Medulla oblongata (tissue), 1 donor: ENCODE results near the gene PNKD.

ENCODE experiments used
- DNase-seq: peaks from one replicate; pipeline ENCODE4 v3.0.0-alpha.2; 2015; ENCODE audit errors: extremely low spot score

Gene PNKD

DNA sequence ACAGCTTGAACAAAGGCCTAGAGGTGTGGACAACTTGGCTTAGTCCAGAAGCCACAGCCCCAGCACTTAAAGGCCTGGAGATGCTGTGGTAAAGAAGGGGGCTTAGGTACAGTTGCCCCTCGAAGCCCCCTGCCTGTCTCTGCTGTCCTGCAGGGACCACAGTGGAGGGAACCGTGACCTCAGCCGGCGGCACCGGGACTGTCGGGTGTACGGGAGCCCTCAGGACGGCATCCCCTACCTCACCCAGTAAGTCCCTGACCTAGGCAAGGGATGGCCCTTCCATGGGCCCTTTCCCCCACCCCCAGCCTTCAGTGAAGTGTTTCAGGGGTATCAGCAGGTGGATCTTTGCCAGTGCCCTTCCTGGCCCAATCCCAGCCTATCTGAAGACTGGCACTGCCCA lies 71.1 kb downstream of the PNKD start:
- no peak for DNase-seq

DNA sequence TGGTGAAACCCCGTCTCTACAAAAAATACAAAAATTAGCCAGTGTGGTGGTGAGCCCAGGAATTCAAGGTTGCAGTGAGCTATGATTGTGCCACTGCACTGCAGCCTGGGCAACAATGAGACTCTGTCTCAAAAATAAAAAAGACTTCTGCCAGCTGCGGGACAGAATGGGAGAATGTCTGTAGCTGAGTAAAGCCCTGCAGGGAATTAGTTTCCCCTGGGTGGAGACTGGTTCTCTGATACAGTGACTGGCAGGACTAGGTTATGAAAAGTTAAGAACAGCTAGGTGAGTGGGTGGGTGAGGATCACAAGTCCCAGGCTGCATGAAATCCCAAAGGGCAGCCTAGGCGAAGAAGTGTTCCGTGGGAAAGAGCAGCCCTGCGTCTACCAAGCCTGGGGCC lies 72.5 kb downstream of the PNKD start:
- no peak for DNase-seq

GRCh38 chr2:218343591-218343990 lies 73.3 kb downstream of the PNKD start:
- DNase-seq: no peak

DNA sequence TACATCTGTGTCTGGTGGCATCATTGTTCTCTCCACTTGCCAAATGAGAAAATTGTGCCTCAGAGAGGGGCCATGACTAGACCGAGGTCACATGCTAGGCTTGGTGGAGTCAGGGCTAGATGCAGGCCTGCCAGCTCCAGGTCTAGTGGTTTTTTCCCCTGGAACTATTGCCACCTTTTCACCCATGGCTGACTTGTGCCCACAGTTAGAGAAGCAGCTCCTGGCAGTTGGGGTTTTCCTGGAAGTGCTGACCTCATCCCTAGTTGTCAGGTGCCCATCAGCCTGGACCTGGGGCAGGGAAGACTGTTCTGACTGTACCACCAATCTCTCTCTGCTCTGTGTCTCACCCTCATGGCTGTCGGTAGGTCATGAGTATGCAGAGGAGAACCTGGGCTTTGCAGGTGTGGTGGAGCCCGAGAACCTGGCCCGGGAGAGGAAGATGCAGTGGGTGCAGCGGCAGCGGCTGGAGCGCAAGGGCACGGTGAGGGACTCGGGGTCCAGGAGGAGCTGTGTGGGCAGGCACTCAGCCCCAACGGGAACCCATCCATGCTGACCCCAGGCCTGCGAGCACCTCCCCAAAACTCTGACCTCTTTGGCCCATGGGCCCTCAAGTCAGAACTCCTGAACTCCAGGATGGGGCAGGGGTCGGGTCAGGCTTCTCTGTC lies 73.9 kb downstream of the PNKD start:
- DNase-seq: no peak

- DNase-seq: no peak
Measured at GRCh38 chr2:218344755-218345417, 74.6 kb downstream of the PNKD start.

- DNase-seq: no peak
Measured at GRCh38 chr2:218345491-218346236, 75.3 kb downstream of the PNKD start.

DNA sequence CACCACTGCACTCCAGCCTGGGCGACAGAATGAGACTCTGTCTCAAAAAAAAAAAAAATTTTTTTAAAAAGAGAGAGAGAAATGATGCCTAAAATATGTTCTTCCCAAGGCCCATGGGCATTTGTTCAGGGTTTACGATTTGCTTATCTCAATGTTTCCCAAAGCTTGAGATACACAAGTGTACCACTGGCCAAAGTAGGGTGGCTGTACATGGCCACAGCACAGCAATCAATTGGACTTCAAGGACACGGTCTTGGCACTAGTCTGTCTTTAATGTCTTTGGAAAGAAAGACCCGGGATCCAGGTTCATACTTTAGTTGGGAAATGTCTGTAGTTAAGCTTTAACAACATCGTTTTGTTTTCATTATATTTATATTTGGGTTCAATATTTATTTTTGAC lies 76.9 kb downstream of the PNKD start:
- no peak for DNase-seq

GRCh38 chr2:218354045-218354444 lies 83.7 kb downstream of the PNKD start:
- DNase-seq: no peak

GRCh38 chr2:218354850-218355443 lies 84.6 kb downstream of the PNKD start:
- no peak for DNase-seq

- DNase-seq: no peak
Measured at GRCh38 chr2:218357236-218358177, 87.2 kb downstream of the PNKD start.

GRCh38 chr2:218360453-218360852 lies 90.1 kb downstream of the PNKD start:
- DNase-seq: peak; percentile 64

- DNase-seq: no peak
Measured at GRCh38 chr2:218362606-218363005, 92.3 kb downstream of the PNKD start.

DNA sequence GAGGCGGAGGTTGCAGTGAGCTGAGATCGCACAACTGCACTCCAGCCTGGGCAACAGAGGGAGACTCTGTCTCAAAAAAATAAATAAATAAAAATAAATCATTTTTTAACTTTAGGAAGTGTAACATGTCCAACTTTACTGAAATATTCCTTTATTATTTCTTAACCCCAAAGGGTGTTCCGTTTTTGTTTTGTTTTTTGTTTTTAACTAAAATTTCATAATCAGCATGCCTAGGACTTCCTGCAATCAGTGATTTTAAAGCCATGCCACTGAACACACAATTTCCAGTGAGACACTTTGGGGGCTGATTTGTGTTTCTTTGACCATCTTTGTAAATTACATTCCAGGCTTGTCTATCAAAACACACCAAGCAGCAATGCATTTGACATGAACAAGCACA lies 93.4 kb downstream of the PNKD start:
- DNase-seq: no peak

GRCh38 chr2:218364196-218364595 lies 93.9 kb downstream of the PNKD start:
- no peak for DNase-seq

DNA sequence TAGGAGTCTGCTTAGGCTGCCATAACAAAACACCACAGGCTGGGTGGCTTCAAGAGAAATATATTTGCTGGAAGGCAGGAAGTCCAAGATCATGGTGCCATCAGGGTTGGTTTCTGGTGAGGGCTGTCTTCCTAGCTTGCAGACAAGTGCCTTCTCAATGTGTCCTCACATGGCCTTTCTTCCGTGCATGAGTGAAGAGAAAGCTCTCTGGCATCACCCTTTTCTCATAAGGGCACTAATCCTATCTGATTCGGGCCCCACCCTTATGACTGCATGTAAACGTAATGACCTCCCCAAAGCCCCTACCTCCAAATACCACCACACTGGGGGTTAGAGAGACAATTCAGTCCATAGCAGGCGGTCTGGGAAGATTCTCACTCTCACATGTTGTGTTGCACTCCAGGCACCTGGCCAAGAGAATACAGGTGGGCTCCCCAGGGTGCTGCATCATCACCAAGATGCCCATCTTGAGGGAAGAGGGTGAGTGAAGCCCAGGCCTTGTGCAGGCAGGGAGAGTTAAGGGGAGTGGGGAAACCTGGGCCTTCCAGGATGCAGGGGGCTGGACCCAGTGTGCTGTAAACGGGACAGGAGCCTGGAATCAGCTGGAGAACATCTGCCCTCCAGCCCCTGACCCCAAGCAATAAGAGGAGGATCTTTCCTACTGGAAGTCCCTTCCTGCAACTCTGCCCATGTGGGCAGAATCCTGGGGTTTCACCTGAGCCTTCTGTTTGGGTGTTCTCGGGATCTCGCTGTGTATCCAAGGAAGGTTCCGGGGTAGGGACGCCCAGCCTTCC lies 96.5 kb downstream of the PNKD start:
- no peak for DNase-seq

DNA sequence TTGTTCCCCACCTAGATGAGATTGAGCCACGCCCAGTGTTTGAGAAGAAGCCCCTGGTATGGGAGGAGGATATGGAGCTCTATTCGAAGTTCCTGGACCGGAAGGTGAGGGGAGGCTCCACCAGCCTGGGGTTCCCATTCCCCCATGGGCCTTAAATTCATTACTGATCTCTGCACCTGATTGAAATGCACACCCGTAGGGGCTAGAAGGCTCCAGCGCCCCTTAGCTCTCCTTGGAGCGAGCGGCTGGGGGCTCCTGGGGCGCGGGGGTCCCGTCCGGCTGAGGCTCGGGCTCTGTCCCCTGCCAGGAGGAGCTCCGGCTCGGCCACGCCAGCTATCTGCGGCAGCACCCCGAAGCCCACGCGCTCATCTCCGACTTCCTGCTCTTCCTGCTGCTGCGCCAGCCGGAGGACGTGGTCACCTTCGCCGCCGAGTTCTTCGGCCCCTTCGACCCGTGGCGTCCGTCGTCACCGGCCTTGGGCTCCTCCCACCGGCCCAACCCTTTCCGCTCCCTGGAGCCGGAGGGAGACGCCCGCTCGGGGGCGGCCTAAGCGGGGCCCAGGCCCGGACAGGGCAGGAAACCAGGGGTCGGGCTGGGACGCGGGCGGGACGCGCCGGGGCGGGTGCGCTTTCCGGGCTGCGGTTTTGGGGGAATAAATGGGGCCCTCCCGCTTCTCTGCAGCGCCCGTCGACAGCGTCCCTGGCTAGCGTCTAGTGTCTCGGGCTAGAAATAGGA lies 97.3 kb downstream of the PNKD start:
- DNase-seq: peak; percentile 85

- no peak for DNase-seq
Measured at GRCh38 chr2:218368150-218368528, 97.8 kb downstream of the PNKD start.

DNA sequence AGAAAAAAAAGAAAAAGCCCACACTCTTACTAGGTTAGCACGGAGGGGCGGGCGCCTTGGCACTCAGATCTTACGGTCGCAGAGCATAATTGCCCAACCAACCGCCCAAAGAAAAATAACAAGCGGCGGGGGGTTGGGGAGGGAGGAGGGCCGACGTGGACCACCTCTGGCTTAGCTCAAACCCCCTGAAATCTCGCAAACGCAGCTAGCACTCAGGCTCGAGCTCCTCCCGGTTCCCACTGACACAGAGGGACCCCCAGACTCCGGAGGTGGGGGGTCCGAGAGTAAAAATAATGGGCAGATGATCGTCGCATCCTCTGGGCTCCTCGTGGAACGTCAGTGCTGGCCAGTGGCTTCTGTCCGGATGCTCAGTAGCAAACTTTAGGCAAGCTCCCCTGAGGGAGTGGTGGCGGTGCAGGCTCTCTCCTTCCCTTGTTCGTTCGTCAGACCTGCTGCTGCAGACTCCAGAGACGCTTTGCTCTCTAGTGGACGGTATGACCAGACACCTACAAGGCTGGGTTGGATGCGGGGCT lies 98.4 kb downstream of the PNKD start:
- peak; percentile 26 for DNase-seq

GRCh38 chr2:218369330-218369729 lies 99.0 kb downstream of the PNKD start:
- DNase-seq: no peak
